Measurements from ENCODE around the gene CTNNA2.

- TF ChIP-seq CTCF (IDR thresholded peaks at IDR 0.05) (no peak), EZH2 (IDR thresholded peaks at IDR 0.05) (no peak), EZH2phosphoT487 (IDR thresholded peaks at IDR 0.05) (no peak)
Measured at GRCh38 chr2:80573167-80573566, 1060.3 kb downstream of the CTNNA2 start.

Data from neural progenitor cell (in vitro differentiated cells).